D721Med (cell line): ENCODE results near the gene OSCAR.
"Not testable (repeated sequence)": the region's sequence is repeated elsewhere in the genome, so short reads cannot be mapped to it uniquely, and the experiment has no call there.

ENCODE experiments used
- DNase-seq: peaks from one replicate; pipeline ENCODE4 v3.0.0; 2011; ENCODE audit warnings: low spot score; ENCODE audit not compliant: insufficient read length
- FAIRE-seq: peaks from 2 replicates; lab custom pipeline; 2011; peaks lifted over from hg19 to GRCh38; lab: Jason Lieb, UNC
- CTCF ChIP-seq: IDR thresholded peaks from 2 replicates; pipeline ENCODE4 v1.5.1; 2012; ENCODE audit warnings: mild to moderate bottlenecking, control low read depth; ENCODE audit not compliant: insufficient read depth; ENCODE audit errors: missing control alignments

OSCAR gene

DNA sequence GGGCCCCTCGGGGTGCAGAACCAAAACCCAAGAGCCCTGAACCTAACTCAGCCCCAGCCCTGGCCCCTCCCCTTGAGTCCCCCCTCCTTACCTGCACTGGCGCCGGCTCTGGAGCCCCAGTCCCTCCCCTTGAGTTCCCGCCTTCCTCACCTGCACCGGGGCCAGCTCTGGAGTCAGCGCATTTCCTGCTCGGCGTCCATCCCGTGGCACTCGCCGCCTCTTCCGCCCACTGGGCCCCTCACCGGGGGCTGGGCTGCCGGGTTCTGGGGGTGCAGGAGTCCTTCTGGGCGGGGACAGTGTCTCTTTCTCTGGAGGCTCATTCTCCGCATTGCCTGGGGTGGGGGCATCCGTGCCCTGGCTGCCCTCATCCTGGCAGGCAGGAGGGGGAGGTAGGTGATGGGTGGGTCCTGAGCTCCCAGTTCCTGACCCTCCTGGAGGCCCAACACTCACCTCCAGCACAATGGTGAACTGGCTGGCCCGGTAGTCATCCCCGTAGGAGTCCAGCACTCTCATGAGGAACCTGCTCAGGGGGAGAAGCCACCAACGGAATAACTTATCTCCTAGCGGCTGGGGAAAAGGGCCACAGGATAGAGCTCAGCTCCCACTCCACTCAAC lies 7.4 kb upstream of the OSCAR start:
- no peak for TF ChIP-seq CTCF
- no peak for DNase-seq
- FAIRE-seq, result no peak

GRCh38 chr19:54106716-54107115 lies 6.1 kb upstream of the OSCAR start:
- FAIRE-seq (no peak), DNase-seq (no peak)
- no peak for TF ChIP-seq CTCF

- no peak for TF ChIP-seq CTCF
Measured at GRCh38 chr19:54105796-54106195, 5.2 kb upstream of the OSCAR start.

DNA sequence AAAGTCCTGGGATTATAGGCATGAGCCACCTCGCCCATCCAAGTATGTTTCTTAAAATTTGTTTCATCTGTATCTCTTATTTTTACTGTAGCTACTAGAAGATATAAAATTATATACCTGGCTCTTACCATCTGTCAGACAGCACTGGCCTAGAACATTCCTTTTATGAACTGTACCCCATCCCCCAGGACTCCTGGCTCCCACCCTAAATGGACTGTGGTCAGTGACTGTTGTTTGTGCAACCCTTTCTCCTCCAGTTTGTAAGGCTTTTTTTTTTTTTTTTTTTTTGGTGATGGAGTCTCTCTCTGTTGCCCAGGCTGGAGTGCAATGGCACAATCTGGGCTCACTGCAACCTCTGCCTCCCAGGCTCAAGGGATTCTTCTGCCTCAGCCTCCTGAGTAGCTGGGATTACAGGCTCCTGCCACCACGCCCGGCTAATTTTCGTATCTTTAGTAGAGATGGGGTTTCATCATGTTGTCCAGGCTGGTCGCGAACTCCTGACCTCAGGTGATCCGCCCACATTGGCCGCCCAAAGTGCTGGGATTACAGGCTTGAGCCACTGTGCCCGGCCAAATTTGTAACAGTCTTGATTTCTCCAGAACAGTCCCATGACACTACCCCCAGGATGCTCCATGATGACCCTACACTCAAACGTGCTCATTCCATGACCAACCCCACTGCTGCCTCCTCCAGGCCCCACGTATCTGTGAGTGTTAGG lies 4.6 kb upstream of the OSCAR start:
- DNase-seq (no peak), FAIRE-seq (no peak)
- TF ChIP-seq CTCF, result no peak

More at GRCh38 chr19:54105796-54106195, 5.2 kb upstream of the OSCAR start:
- no peak for FAIRE-seq
- peak; percentile 7 for DNase-seq

DNA sequence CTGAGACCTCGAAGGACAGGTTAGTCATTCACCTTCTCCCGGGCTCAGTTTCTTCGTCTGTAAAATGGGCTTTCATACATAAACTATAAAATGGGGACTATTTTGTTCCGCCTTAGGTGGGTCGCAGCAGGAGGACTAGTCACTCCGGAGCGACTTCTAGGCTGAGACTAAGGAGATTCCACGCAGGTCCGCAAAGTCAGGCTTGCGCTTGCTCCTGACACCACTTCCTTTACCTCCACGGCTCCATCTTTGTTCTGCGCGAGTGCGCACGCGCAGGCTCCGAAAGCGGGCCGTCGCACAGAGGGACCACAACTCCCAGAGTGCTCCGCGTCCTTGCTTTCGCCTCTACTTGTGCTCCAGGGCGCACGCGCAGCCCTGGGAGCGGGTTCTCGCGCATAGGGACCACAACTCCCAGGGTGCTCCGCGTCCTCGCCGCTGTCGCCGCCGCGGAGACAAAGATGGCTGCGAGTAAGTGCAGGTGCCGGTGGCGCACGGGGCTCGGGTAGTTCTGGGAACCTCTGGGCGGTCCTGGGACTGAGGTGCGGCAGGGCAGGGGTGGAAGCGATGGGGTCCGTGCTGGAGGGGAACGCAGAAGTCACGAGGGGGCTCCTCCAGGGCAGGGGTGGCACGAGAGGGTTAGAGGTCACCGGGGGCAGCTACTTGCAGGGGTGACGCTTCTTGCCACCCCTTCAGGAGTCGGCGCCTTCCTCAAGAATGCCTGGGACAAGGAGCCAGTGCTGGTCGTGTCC lies 2.0 kb upstream of the OSCAR start, which contains the start of gene NDUFA3:
NDUFA3 (plus strand) TSS at position 435 of the 749 bp plus-strand sequence; CDS start at position 459, 24 bp downstream.
- no peak for FAIRE-seq
- peak; percentile 99 for DNase-seq
- TF ChIP-seq CTCF, result no peak

- DNase-seq, FAIRE-seq: not testable (repeated sequence)
Measured at GRCh38 chr19:54099903-54100255, 724 bp downstream of the OSCAR start.

DNA sequence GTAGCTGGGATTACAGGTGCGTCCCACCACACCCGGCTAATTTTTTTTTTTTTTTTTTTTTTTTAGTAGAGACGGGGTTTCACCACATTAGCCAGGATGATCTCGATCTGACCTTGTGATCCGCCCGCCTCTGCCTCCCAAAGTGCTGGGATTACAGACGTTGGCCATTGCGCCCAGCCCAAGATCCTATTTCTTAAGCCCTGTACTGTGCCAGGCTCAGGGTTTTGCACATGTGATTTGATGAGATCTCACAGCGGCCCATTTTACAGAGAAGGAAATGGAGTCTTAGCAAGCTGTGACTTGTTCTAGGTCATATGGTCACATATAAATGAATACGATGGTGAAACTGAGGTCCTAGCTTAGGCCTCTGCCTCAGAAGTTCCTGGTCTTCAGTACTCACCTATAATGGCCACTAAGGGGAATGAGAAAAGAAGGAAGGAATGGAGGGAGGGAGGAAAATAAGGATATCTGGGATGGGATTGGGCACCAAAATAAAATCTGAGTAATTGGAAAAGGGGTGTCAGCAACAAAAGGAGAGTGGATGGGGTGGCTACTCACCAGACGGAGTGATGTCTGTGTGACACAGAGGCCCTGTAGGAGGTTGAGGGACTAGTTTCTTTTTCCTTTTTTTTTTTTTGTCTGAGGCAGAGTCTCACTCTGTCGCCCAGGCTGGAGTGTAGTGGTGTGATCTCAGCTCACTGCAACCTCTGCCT lies 1.3 kb downstream of the OSCAR start:
- TF ChIP-seq CTCF, result no peak
- DNase-seq (no peak), FAIRE-seq (no peak)
